GM18520 (cell line): ENCODE results near the gene HGS.
"Not testable (repeated sequence)": the region's sequence is repeated elsewhere in the genome, so short reads cannot be mapped to it uniquely, and the experiment has no call there.

ENCODE experiments used
- ATAC-seq: cut with Tn5 transposase; IDR thresholded peaks from one replicate; pipeline ENCODE4 v1.9.1; 2021; ENCODE audit not compliant: unreplicated experiment

The HGS gene

GRCh38 chr17:81655378-81656117 lies 28.3 kb upstream of the HGS start:
- no peak for ATAC-seq

GRCh38 chr17:81656118-81656743 lies 27.6 kb upstream of the HGS start, which contains the start of gene PDE6G:
PDE6G (minus strand) TSS chr17:81656542; CDS start chr17:81653305, 3,237 bp downstream.
- no peak for ATAC-seq

GRCh38 chr17:81656835-81657234 lies 27.0 kb upstream of the HGS start:
- no peak for ATAC-seq

- no peak for ATAC-seq
Measured at GRCh38 chr17:81659038-81659437, 24.8 kb upstream of the HGS start.

GRCh38 chr17:81660441-81660840 lies 23.4 kb upstream of the HGS start:
- ATAC-seq, result no peak

GRCh38 chr17:81662002-81662401 lies 21.8 kb upstream of the HGS start:
- no peak for ATAC-seq

- ATAC-seq, result no peak
Measured at GRCh38 chr17:81664051-81664470, 19.8 kb upstream of the HGS start.

GRCh38 chr17:81665205-81666091 lies 18.4 kb upstream of the HGS start:
- no peak for ATAC-seq

- ATAC-seq, result peak; percentile 3
Measured at GRCh38 chr17:81666092-81666341, 17.8 kb upstream of the HGS start.

- ATAC-seq, result peak; percentile 86
Measured at GRCh38 chr17:81666342-81667191, 17.2 kb upstream of the HGS start, which contains the start of the genes CCDC137 and OXLD1. CCDC137 (plus strand) TSS chr17:81666737; CDS start chr17:81666767, 30 bp downstream. OXLD1 (minus strand) TSS chr17:81666605; CDS start chr17:81666577, 28 bp downstream.

- no peak for ATAC-seq
Measured at GRCh38 chr17:81667754-81668153, 16.1 kb upstream of the HGS start.

- no peak for ATAC-seq
Measured at GRCh38 chr17:81672504-81672903, 11.3 kb upstream of the HGS start.

GRCh38 chr17:81672954-81673353 lies 10.9 kb upstream of the HGS start:
- no peak for ATAC-seq

- ATAC-seq, result no peak
Measured at GRCh38 chr17:81673561-81674258, 10.1 kb upstream of the HGS start.

GRCh38 chr17:81675515-81676221 lies 8.1 kb upstream of the HGS start:
- ATAC-seq, result not testable (repeated sequence)

- no peak for ATAC-seq
Measured at GRCh38 chr17:81676906-81677305, 6.9 kb upstream of the HGS start.

- ATAC-seq, result no peak
Measured at GRCh38 chr17:81680150-81680549, 3.7 kb upstream of the HGS start.

GRCh38 chr17:81681672-81682071 lies 2.1 kb upstream of the HGS start:
- ATAC-seq, result no peak

- no peak for ATAC-seq
Measured at GRCh38 chr17:81682565-81683207, 1.1 kb upstream of the HGS start.
